ENCODE results near the gene TSC22D3.

The TSC22D3 gene

DNA sequence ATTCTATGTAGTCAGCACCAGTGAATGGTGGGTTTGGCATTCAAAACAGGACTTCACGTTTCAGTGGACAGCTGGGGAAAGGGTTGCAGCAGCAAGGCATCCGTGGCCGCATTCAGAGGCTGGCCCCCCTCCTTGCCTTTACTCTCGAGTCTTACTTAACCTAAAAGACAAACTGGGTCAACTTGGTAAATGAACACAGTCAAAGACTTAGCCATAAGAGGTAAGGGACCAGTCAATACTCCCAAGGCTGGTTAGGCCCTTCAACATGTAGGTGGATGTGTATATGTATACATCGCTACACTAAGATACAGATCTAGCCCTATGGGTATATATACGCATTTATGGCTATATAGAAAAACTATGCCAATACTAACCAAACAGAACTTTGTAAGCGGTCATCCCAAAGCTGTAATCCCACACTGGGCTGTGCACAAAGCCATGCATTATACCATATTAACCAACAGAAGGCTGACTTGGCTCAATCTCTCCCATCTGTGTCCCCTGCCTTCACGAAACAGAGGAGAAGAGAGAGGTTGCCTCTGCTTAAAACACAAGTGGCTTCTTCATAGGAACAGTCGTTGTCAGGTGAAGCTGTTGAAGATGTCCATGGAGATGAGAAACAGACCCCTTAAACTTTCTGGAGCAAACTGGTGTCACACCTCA lies 61.9 kb downstream of the TSC22D3 start:
- TF ChIP-seq, protein P1, sequence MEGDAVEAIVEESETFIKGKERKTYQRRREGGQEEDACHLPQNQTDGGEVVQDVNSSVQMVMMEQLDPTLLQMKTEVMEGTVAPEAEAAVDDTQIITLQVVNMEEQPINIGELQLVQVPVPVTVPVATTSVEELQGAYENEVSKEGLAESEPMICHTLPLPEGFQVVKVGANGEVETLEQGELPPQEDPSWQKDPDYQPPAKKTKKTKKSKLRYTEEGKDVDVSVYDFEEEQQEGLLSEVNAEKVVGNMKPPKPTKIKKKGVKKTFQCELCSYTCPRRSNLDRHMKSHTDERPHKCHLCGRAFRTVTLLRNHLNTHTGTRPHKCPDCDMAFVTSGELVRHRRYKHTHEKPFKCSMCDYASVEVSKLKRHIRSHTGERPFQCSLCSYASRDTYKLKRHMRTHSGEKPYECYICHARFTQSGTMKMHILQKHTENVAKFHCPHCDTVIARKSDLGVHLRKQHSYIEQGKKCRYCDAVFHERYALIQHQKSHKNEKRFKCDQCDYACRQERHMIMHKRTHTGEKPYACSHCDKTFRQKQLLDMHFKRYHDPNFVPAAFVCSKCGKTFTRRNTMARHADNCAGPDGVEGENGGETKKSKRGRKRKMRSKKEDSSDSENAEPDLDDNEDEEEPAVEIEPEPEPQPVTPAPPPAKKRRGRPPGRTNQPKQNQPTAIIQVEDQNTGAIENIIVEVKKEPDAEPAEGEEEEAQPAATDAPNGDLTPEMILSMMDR (IDR thresholded peaks at IDR 0.05; ENCODE audit: low read depth, low read length): no peak
- peak overlapping the region in 1 of 2 donors; percentile 67 for H3K4me3 ChIP-seq (replicated peaks in 1 of 2; ENCODE audit: low read depth in 2 of 2, low read length in 2 of 2)
- peak; percentile 30 to 35 for DNase-seq (ENCODE audit: low read depth in 2 of 2)

DNA sequence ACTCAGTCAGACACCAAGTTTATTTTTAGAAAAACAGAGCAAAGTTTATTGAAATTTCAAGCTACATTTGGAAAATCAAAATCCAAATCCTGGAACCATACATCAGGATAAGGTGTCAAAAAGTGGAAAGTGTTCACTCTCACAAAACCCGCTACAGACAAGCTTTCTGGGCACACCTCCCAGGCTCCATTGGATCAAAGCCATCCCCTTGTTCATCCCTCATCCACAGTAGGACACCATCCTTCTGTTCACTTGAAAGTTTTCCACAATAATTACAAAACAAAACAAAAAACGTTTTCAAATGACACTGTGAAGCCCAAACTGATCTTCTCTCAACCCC lies 62.4 kb downstream of the TSC22D3 start:
- TF ChIP-seq, protein P1 (IDR thresholded peaks at IDR 0.05; ENCODE audit: low read depth, low read length): no peak
- H3K4me3 ChIP-seq (replicated peaks in 1 of 2; ENCODE audit: low read depth in 2 of 2, low read length in 2 of 2): peak overlapping the region in 1 of 2 donors; percentile 67
- peak in 1 of 2 donors; percentile 39 for DNase-seq (ENCODE audit: low read depth in 2 of 2)

DNA sequence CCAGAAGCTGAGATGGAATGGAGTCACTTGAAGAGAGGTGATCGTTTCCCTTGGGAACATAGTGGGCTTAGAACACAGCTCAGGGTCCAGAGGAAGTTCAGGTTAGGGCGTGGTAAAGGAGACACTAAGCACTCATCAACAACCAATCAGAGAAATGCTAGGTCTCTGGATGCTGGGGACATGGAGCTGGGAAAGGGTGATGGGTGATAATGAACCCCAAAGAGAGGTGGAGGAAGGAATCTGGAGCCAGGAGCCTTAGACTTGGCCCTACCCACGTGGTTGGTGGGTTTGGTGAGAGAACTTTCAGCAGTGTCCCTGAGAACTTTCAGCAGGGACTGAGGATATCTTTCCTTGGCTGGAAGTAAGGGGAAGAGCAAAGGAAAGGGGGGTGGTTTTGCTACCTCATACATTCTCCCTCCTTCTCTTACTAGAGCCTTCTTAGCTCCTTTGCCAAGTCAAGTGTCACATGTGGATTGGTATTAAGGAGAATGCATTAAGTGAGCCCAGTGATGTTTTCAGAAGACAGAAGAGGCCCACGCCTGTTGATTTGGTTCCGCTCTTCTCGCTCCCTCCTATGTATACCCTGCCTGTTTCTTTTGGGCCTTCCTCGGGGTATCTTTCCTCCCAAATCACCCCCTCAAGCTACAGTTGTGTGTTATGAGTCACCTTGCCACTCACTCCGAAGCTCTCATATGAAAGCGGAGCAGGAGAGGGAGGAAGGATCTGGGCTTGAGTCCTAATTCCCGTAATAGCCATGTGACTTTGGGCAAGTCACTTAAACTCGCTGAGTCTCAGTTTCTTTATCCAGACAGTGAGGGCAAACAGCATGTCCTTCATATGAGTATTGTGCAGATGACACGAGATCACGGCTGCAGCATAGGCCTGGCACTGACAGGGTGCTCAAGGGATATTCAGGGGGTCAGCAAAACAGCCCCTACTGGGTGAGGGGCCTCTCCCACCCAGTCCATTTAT lies 63.1 kb downstream of the TSC22D3 start:
- peak; percentile 78 to 79 for DNase-seq (ENCODE audit: low read depth in 2 of 2)
- TF ChIP-seq, protein P1 (IDR thresholded peaks at IDR 0.05; ENCODE audit: low read depth, low read length): no peak
- no peak overlapping the region for H3K4me3 ChIP-seq (replicated peaks in 1 of 2; ENCODE audit: low read depth in 2 of 2, low read length in 2 of 2)

DNA sequence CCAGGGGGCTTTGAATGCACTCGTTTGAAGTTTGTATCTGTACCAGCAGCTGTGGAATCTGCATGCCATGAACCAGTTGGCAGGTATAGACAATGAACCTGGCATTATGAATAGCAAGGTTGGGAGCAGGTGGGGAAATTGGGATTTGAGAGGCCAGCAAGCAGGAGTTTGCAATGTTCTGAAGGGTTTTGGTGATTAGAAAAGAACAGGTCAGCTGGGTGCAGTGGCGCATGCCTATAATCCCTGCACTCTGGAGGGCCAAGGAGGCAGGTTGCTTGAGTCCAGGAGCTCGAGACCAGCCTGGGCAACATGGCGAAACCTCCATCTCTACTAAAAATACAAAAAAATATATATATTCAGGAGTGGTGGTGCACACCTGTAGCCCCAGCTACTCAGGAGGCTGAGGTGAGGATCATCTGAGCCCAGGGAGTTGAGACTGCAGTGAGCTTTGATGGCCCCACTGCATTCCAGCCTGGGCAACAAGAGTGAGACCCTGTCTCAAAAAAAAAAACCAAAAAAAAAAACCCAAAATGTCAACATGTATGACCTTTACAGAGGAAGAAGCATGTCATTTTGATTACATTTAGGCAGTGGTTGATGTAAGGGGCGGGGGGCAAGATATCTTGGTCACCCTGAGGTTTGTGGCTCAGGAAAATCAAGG lies 63.9 kb downstream of the TSC22D3 start:
- TF ChIP-seq, protein P1 (IDR thresholded peaks at IDR 0.05; ENCODE audit: low read depth, low read length): no peak
- H3K4me3 ChIP-seq (replicated peaks in 1 of 2; ENCODE audit: low read depth in 2 of 2, low read length in 2 of 2): no peak overlapping the region
- peak in 1 of 2 donors; percentile 40 for DNase-seq (ENCODE audit: low read depth in 2 of 2)

DNA sequence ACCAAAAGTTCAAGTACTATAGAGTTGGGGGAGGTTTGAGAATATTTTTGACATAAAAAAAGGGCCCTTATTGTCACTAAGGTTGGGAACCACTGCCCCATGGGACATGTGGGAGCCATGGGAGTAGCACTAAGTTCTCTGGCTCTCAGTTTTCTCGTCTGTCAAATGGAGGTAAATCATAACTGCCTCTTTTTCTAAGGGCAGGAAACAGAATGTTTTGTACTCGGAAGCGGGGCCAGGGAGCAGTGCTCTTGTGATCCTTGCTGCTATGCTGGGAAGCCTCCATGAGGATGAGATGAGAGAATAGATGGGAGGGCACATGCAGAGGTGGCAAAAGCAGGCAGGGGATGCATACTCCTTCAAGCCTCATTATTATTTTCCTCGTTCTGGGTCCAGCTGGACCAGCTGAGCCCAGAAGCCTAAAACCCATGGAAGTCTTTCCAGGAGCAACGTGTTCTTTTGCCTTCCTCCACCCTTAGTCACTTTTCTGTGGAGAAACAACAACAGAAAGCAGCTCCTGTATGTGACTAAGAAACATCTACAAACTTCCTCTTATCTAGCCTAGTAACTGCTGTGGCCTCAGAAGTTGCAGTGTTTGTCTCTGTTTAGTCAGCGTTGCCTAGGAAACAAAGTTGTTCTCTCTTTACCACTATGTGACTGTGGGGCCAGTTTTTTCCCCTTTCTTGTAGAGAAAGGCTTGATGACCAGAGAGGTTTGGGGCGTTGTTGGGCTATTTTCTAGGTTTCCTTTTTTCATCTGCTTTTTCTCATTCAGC lies 64.8 kb downstream of the TSC22D3 start:
- H3K4me3 ChIP-seq (replicated peaks in 1 of 2; ENCODE audit: low read depth in 2 of 2, low read length in 2 of 2): no peak overlapping the region
- peak; percentile 97 for DNase-seq (ENCODE audit: low read depth in 2 of 2)
- TF ChIP-seq, protein P1 (IDR thresholded peaks at IDR 0.05; ENCODE audit: low read depth, low read length): no peak

DNA sequence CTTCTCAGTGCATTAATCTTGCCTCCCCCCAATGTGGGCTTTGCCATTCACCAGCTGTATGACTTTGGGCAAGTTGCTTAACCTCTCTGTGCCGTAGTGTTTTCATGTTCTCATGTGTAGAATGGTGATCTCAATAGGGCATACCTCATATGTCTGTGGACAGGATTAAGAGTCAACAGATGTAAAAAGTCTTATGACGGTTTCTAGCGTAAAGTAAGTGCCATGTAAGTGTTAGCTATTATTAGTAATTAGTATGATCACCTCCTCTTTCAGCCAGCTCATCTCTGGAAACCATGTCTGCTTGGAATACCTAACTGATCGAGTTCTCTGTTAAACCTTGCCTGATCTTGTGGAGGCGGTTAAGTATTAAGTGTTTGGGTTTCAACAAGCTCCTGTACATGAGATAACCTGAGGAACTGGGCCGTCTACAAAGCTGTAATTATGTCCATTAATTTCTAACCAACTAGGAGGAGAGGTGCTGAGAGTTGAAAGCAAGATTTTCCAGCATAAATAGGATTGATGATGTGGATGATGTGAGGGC lies 66.3 kb downstream of the TSC22D3 start:
- no peak for DNase-seq (ENCODE audit: low read depth in 2 of 2)
- TF ChIP-seq, protein P1 (IDR thresholded peaks at IDR 0.05; ENCODE audit: low read depth, low read length): no peak
- no peak overlapping the region for H3K4me3 ChIP-seq (replicated peaks in 1 of 2; ENCODE audit: low read depth in 2 of 2, low read length in 2 of 2)
